DND-41 (cell line): ENCODE data around the gene SETSIP.

Experiments
- ATAC-seq: fragments of 200-7000 bp; cut with Tn5 transposase; 3 replicates; pipeline ENCODE4 v1.9.1; 2021; ENCODE audit warnings: low read depth; ENCODE audit not compliant: insufficient read depth
- DNase-seq: peaks from one replicate; pipeline ENCODE4 v3.0.0-alpha.2; 2020
- H2AFZ ChIP-seq: 2 replicates; pipeline ENCODE4 v1.6.0; 2012; ENCODE audit warnings: low read depth, low read length
- H3K27ac ChIP-seq: 2 replicates; pipeline ENCODE4 v1.5.1; 2012; ENCODE audit warnings: low read length, inconsistent platforms
- H3K27me3 ChIP-seq: fragments of 200-600 bp; sonication (generic); 2 replicates; pipeline ENCODE4 v1.6.0; 2012; ENCODE audit warnings: low read length, mild to moderate bottlenecking, inconsistent platforms; ENCODE audit not compliant: insufficient read depth, poor library complexity
- H3K36me3 ChIP-seq: 2 replicates; pipeline ENCODE4 v1.5.1; 2012; ENCODE audit warnings: low read length, inconsistent platforms; ENCODE audit not compliant: insufficient read depth
- H3K4me1 ChIP-seq: 2 replicates; pipeline ENCODE4 v1.5.1; 2012; ENCODE audit warnings: mild to moderate bottlenecking, low read length; ENCODE audit not compliant: insufficient read depth
- H3K4me2 ChIP-seq: 2 replicates; pipeline ENCODE4 v1.6.0; 2012; ENCODE audit warnings: mild to moderate bottlenecking, moderate library complexity, low read length, inconsistent platforms; ENCODE audit not compliant: insufficient read depth
- H3K4me3 ChIP-seq, 2 experiments: fragments of 200-600 bp in 1 of 2; shearing (Covaris generic) in 1 of 2; 2 replicates each; pipeline ENCODE4 v1.5.1; 2012 to 2016; ENCODE audit warnings: inconsistent platforms in 2 of 2, low read length in 2 of 2, mild to moderate bottlenecking in 2 of 2, low read depth in 1 of 2, moderate library complexity in 1 of 2
- H3K79me2 ChIP-seq: 2 replicates; pipeline ENCODE4 v1.6.0; 2012; ENCODE audit warnings: low read length, inconsistent platforms; ENCODE audit not compliant: insufficient read depth
- H3K9ac ChIP-seq: 2 replicates; pipeline ENCODE4 v1.6.0; 2012; ENCODE audit warnings: low read depth, mild to moderate bottlenecking, inconsistent platforms, low read length, moderate library complexity
- H3K9me3 ChIP-seq: 2 replicates; pipeline ENCODE4 v1.5.1; 2012; ENCODE audit warnings: low read length, moderate library complexity, mild to moderate bottlenecking, inconsistent platforms; ENCODE audit not compliant: insufficient read depth, severe bottlenecking
- H4K20me1 ChIP-seq: 2 replicates; pipeline ENCODE4 v1.6.0; 2012; ENCODE audit warnings: low read length; ENCODE audit not compliant: insufficient read depth
- EZH2 ChIP-seq: IDR thresholded peaks from 3 replicates; pipeline ENCODE4 v1.6.1; 2012; ENCODE audit warnings: borderline replicate concordance, low read depth, mild to moderate bottlenecking, moderate library complexity, low read length, inconsistent platforms; ENCODE audit not compliant: severe bottlenecking
- TF ChIP-seq, protein P1 (sequence below): IDR thresholded peaks from 2 replicates; pipeline ENCODE4 v1.5.1; 2012; ENCODE audit warnings: borderline replicate concordance, low read length, moderate library complexity, mild to moderate bottlenecking; ENCODE audit not compliant: poor library complexity, severe bottlenecking; ENCODE audit errors: extremely low read depth

The SETSIP gene

DNA sequence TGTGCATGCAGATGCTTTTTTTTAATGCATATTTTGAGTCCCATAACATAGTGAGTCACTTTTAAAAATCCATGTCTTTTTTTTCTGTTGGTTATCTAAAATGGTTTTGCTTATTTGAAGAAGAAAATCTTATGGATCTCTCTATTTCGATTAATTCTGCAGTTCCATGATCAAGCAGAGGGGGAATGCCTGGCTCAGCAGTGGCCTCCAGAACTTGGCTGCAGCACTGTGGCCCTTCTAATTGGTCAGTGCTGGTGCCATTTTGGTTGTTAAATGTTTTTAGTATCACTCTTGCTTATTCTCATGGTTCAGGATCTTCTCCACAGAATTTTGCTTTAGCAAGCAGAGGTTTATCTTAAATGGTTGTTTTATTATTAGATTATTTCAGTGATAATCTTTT lies 34.2 kb downstream of the SETSIP start:
- ATAC-seq (no peak), DNase-seq (no peak)
- no peak for TF ChIP-seq EZH2
- TF ChIP-seq, protein P1, sequence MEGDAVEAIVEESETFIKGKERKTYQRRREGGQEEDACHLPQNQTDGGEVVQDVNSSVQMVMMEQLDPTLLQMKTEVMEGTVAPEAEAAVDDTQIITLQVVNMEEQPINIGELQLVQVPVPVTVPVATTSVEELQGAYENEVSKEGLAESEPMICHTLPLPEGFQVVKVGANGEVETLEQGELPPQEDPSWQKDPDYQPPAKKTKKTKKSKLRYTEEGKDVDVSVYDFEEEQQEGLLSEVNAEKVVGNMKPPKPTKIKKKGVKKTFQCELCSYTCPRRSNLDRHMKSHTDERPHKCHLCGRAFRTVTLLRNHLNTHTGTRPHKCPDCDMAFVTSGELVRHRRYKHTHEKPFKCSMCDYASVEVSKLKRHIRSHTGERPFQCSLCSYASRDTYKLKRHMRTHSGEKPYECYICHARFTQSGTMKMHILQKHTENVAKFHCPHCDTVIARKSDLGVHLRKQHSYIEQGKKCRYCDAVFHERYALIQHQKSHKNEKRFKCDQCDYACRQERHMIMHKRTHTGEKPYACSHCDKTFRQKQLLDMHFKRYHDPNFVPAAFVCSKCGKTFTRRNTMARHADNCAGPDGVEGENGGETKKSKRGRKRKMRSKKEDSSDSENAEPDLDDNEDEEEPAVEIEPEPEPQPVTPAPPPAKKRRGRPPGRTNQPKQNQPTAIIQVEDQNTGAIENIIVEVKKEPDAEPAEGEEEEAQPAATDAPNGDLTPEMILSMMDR = no peak
- H3K27ac ChIP-seq = no peak overlapping the region
- no peaks in the 10 kb centered on the region for H3K4me1 ChIP-seq
- no peaks in the 10 kb centered on the region for H3K36me3 ChIP-seq
- H3K4me2 ChIP-seq = no peak overlapping the region
- no peaks in the 10 kb centered on the region for H4K20me1 ChIP-seq
- H2AFZ ChIP-seq = no peak overlapping the region
- H3K79me2 ChIP-seq = no peaks in the 10 kb centered on the region
- H3K9ac ChIP-seq = no peak overlapping the region
- no peaks in the 10 kb centered on the region for H3K9me3 ChIP-seq
- no peak overlapping the region for H3K4me3 ChIP-seq
- no peaks in the 10 kb centered on the region for H3K27me3 ChIP-seq

DNA sequence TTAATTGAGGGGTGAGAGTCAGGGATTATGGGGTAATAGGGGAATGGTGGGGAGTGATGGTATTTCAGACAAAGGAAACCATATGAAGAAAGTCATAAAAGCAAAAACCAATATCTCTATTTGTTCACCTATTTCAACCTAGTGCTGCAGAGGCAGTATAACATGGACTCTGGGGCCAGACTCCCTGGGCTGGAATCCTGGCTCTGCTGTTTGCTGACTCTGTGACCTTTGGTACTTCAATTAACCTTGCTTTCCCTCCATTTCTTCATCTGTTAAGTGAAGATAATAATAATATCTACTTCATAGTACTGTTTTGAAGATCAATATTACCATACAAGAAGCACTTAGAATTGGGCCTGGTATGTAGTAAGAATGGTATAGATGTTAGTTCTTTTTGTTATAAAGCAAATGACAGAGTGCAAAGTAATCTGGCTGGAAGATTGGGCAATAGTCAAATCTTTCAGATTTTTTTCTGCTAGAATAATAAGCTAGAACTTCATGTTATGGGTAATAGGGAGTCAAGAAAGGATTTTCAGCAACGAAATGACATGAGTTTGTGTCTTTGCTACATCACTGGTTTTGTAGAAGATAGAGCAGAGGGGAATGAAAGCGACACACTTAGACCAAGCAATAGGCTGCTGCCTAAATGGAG lies 36.4 kb downstream of the SETSIP start:
- no peak for TF ChIP-seq EZH2
- TF ChIP-seq, protein P1 = no peak
- Histone ChIP-seq H3K27me3 (no peaks in the 10 kb centered on the region), H3K9me3 (no peaks in the 10 kb centered on the region), H3K9ac (no peak overlapping the region), H3K4me1 (no peaks in the 10 kb centered on the region), H3K4me2 (no peak overlapping the region), H3K4me3 (no peak overlapping the region), H2AFZ (no peak overlapping the region), H4K20me1 (no peaks in the 10 kb centered on the region), H3K36me3 (0 out of 2 replicates have a peak, but pooled peaks cover 7% of the 10 kb centered on the region), H3K27ac (no peak overlapping the region), H3K79me2 (no peaks in the 10 kb centered on the region)
- no peak for DNase-seq
- no peak for ATAC-seq

GRCh38 chr1:92037400-92037799 lies 37.8 kb downstream of the SETSIP start:
- TF ChIP-seq EZH2 = no peak
- TF ChIP-seq, protein P1 = no peak
- H3K36me3 ChIP-seq = peaks cover 12% of the 10 kb centered on the region; the same call in 1 of the 2 replicates
- no peaks in the 10 kb centered on the region for H3K27me3 ChIP-seq
- H3K9me3 ChIP-seq = no peaks in the 10 kb centered on the region
- no peak overlapping the region for H3K4me2 ChIP-seq
- DNase-seq (no peak), ATAC-seq (no peak)
- no peak overlapping the region for H2AFZ ChIP-seq
- no peak overlapping the region for H3K27ac ChIP-seq
- H3K79me2 ChIP-seq = no peaks in the 10 kb centered on the region
- no peaks in the 10 kb centered on the region for H3K4me1 ChIP-seq
- no peak overlapping the region for H3K4me3 ChIP-seq
- H4K20me1 ChIP-seq = no peaks in the 10 kb centered on the region
- no peak overlapping the region for H3K9ac ChIP-seq
